SK-N-MC (cell line): ENCODE data around the gene ZNF827.

Experiments used
- DNase-seq: peaks from one replicate; pipeline ENCODE4 v3.0.0-alpha.2; 2011; ENCODE audit warnings: low read depth, low spot score
- H3K27ac ChIP-seq: fragments of 200-600 bp; sonication (generic); 2 replicates; pipeline ENCODE4 v1.5.1; 2016; ENCODE audit warnings: mixed run types
- H3K36me3 ChIP-seq: fragments of 200-600 bp; sonication (generic); 2 replicates; pipeline ENCODE4 v1.6.1; 2017; ENCODE audit warnings: antibody characterized with exemption, low read length, mixed read lengths; ENCODE audit not compliant: insufficient read depth
- H3K4me3 ChIP-seq: fragments of 200-600 bp; sonication (generic); 2 replicates; pipeline ENCODE4 v1.5.1; 2016
- H3K9ac ChIP-seq: fragments of 200-600 bp; sonication (generic); 2 replicates; pipeline ENCODE4 v1.8.0; 2017; ENCODE audit warnings: mixed run types, mixed read lengths; ENCODE audit not compliant: insufficient read length
- H3K9me3 ChIP-seq: fragments of 200-600 bp; sonication (generic); 2 replicates; pipeline ENCODE4 v1.6.1; 2017; ENCODE audit warnings: low read depth, mild to moderate bottlenecking, antibody characterized with exemption, low read length, moderate library complexity, mixed read lengths
- EZH2 ChIP-seq: fragments of 200-600 bp; sonication (generic); IDR thresholded peaks from one replicate; pipeline ENCODE4 v1.6.1; 2017; ENCODE audit warnings: antibody characterized with exemption
- FOXP2 ChIP-seq: optimal IDR thresholded peaks from 2 replicates; pipeline ENCODE3; 2011; ENCODE audit warnings: mild to moderate bottlenecking, moderate library complexity; ENCODE audit not compliant: insufficient read depth; ENCODE audit errors: extremely low read length, control extremely low read depth
- POLR2AphosphoS5 ChIP-seq: IDR thresholded peaks from 2 replicates; pipeline ENCODE4 v1.6.1; 2012; ENCODE audit warnings: mild to moderate bottlenecking, low read depth, low read length, borderline replicate concordance

The ZNF827 gene

GRCh38 chr4:145788755-145789154 lies 149.9 kb downstream of the ZNF827 start:
- Histone ChIP-seq H3K4me3 (no peak overlapping the region), H3K36me3 (0 out of 2 replicates have a peak, but pooled peaks cover 12% of the 10 kb centered on the region), H3K9ac (no peak overlapping the region), H3K9me3 (no peaks in the 10 kb centered on the region), H3K27ac (no peak overlapping the region)
- TF ChIP-seq FOXP2 (no peak), POLR2AphosphoS5 (no peak), EZH2 (no peak)
- no peak for DNase-seq

- no peaks in the 10 kb centered on the region for H3K9me3 ChIP-seq
- TF ChIP-seq EZH2 (no peak), FOXP2 (no peak), POLR2AphosphoS5 (no peak)
- H3K9ac ChIP-seq: no peak overlapping the region
- no peak overlapping the region for H3K4me3 ChIP-seq
- H3K36me3 ChIP-seq: 0 out of 2 replicates have a peak, but pooled peaks cover 11% of the 10 kb centered on the region
- no peak for DNase-seq
- H3K27ac ChIP-seq: no peak overlapping the region
These were observed 151.8 kb downstream of the ZNF827 start for GRCh38 chr4:145786830-145787229.

- Histone ChIP-seq H3K9me3 (no peaks in the 10 kb centered on the region), H3K9ac (no peak overlapping the region), H3K27ac (no peak overlapping the region), H3K4me3 (no peak overlapping the region), H3K36me3 (0 out of 2 replicates have a peak, but pooled peaks cover 9% of the 10 kb centered on the region)
- TF ChIP-seq FOXP2: no peak
- TF ChIP-seq EZH2: no peak
- TF ChIP-seq POLR2AphosphoS5: no peak
- DNase-seq: no peak
These were observed 152.4 kb downstream of the ZNF827 start for GRCh38 chr4:145786261-145786660.

GRCh38 chr4:145785391-145786008 lies 153.1 kb downstream of the ZNF827 start:
- DNase-seq: no peak
- Histone ChIP-seq H3K36me3 (0 out of 2 replicates have a peak, but pooled peaks cover 9% of the 10 kb centered on the region), H3K27ac (no peak overlapping the region), H3K9ac (no peak overlapping the region), H3K9me3 (no peaks in the 10 kb centered on the region), H3K4me3 (no peak overlapping the region)
- TF ChIP-seq EZH2 (no peak), FOXP2 (no peak), POLR2AphosphoS5 (no peak)

GRCh38 chr4:145784036-145784435 lies 154.6 kb downstream of the ZNF827 start:
- H3K9me3 ChIP-seq: no peaks in the 10 kb centered on the region
- no peak for DNase-seq
- peaks cover 12% of the 10 kb centered on the region for H3K36me3 ChIP-seq
- H3K4me3 ChIP-seq: no peak overlapping the region
- no peak overlapping the region for H3K9ac ChIP-seq
- TF ChIP-seq POLR2AphosphoS5: no peak
- no peak for TF ChIP-seq EZH2
- TF ChIP-seq FOXP2: no peak
- H3K27ac ChIP-seq: no peak overlapping the region

- Histone ChIP-seq H3K27ac (no peak overlapping the region), H3K9ac (no peak overlapping the region), H3K9me3 (no peaks in the 10 kb centered on the region), H3K4me3 (no peak overlapping the region), H3K36me3 (peaks cover 15% of the 10 kb centered on the region)
- no peak for TF ChIP-seq FOXP2
- no peak for TF ChIP-seq EZH2
- no peak for TF ChIP-seq POLR2AphosphoS5
- no peak for DNase-seq
These were observed 155.9 kb downstream of the ZNF827 start for GRCh38 chr4:145782756-145783155.

- Histone ChIP-seq H3K27ac (no peak overlapping the region), H3K4me3 (no peak overlapping the region), H3K9ac (no peak overlapping the region), H3K9me3 (no peaks in the 10 kb centered on the region), H3K36me3 (peaks cover 15% of the 10 kb centered on the region)
- TF ChIP-seq FOXP2: no peak
- no peak for TF ChIP-seq EZH2
- no peak for TF ChIP-seq POLR2AphosphoS5
- DNase-seq: no peak
These were observed 157.3 kb downstream of the ZNF827 start for GRCh38 chr4:145781351-145781750.

GRCh38 chr4:145779319-145779801 lies 159.3 kb downstream of the ZNF827 start:
- no peak for TF ChIP-seq POLR2AphosphoS5
- no peak for TF ChIP-seq FOXP2
- no peak for TF ChIP-seq EZH2
- H3K27ac ChIP-seq: no peak overlapping the region
- no peak for DNase-seq
- no peaks in the 10 kb centered on the region for H3K9me3 ChIP-seq
- H3K4me3 ChIP-seq: no peak overlapping the region
- peaks cover 21% of the 10 kb centered on the region for H3K36me3 ChIP-seq
- H3K9ac ChIP-seq: no peak overlapping the region
